Endothelial cell of umbilical vein (primary cell): ENCODE data around the gene ZNF837. TPM values are rescaled to one million over a fixed set of nuclear protein-coding genes. Genes with fewer than 3 reads are reported as not detected.

Experiments used
- BruUV-seq: library from RNA; stranded (reverse); fragments of 400-500 nt; replicated peaks from 2 replicates; lab custom pipeline; 2021; lab: Mats Ljungman, UMichigan
- CTCF ChIA-PET: fragments of 300-600, 350-600 bp; sonication (Branson Sonifier 250); formaldehyde crosslinking; loops from one replicate; lab custom pipeline; 2021; ENCODE audit warnings: antibody characterized with exemption, inconsistent platforms; lab: Charles Lee
- POLR2A ChIA-PET: fragments of 300-600, 350-600 bp; sonication (Branson Sonifier 250); formaldehyde crosslinking; loops from one replicate; lab custom pipeline; 2021; ENCODE audit warnings: antibody characterized with exemption, inconsistent platforms; lab: Charles Lee
- DNase-seq: peaks from one replicate; pipeline ENCODE4 v3.0.0-alpha.2; 2011; ENCODE audit warnings: low read depth, low spot score
- FAIRE-seq: peaks from 2 replicates; lab custom pipeline; 2011; peaks lifted over from hg19 to GRCh38; lab: Jason Lieb, UNC
- H2AFZ ChIP-seq: 2 replicates; pipeline ENCODE4 v1.6.0; 2012; ENCODE audit warnings: low read depth, low read length, control low read depth, inconsistent platforms
- H3K27ac ChIP-seq: 2 replicates; pipeline ENCODE4 v1.5.1; 2011; ENCODE audit warnings: low read depth, mild to moderate bottlenecking, control low read depth, low read length, moderate library complexity; ENCODE audit not compliant: insufficient read depth
- H3K27me3 ChIP-seq, 2 experiments: 2 replicates each; pipeline versions ENCODE4 v1.6.0 to v1.6.1; 2011; ENCODE audit warnings: low read length in 2 of 2, mixed read lengths in 1 of 2; ENCODE audit not compliant: control insufficient read depth in 2 of 2, insufficient read depth in 2 of 2
- H3K36me3 ChIP-seq, 2 experiments: 2 replicates in 1 of 2; 3 replicates in 1 of 2; pipeline ENCODE4 v1.5.1; 2011; ENCODE audit warnings: low read length in 2 of 2, mild to moderate bottlenecking in 1 of 2, moderate library complexity in 1 of 2; ENCODE audit not compliant: control insufficient read depth in 2 of 2, insufficient read depth in 2 of 2; ENCODE audit errors: extremely low read depth in 1 of 2
- H3K4me1 ChIP-seq: 3 replicates; pipeline ENCODE4 v1.5.1; 2011; ENCODE audit warnings: mild to moderate bottlenecking, low read length; ENCODE audit not compliant: control insufficient read depth, insufficient read depth; ENCODE audit errors: extremely low read depth
- H3K4me2 ChIP-seq: 2 replicates; pipeline ENCODE4 v1.6.1; 2011; ENCODE audit warnings: low read length, control low read depth, mixed read lengths; ENCODE audit not compliant: insufficient read depth
- H3K4me3 ChIP-seq, 3 experiments: fragments of 200-600 bp in 1 of 3; sonication (generic), shearing (Covaris generic) in 1 of 3; replicated peaks in 1 of 3; 2 replicates each; pipeline ENCODE4 v1.5.1; 2011 to 2016; ENCODE audit warnings: control low read depth in 3 of 3, low read length in 3 of 3, mild to moderate bottlenecking in 2 of 3, inconsistent platforms in 1 of 3, low read depth in 1 of 3, moderate library complexity in 1 of 3; ENCODE audit not compliant: insufficient read depth in 1 of 3
- H3K79me2 ChIP-seq: 2 replicates; pipeline ENCODE4 v1.6.0; 2012; ENCODE audit warnings: low read length, inconsistent platforms; ENCODE audit not compliant: control insufficient read depth, insufficient read depth
- H3K9ac ChIP-seq: replicated peaks from 2 replicates; pipeline ENCODE3; 2011; ENCODE audit warnings: low read length, control low read depth; ENCODE audit not compliant: insufficient read depth; ENCODE audit errors: extremely low read depth
- H3K9me1 ChIP-seq: replicated peaks from 3 replicates; pipeline ENCODE4 v1.6.0; 2011; ENCODE audit warnings: mild to moderate bottlenecking, low read length; ENCODE audit not compliant: control insufficient read depth, insufficient read depth; ENCODE audit errors: extremely low read depth
- H3K9me3 ChIP-seq: replicated peaks from 2 replicates; pipeline ENCODE4 v1.5.1; 2012; ENCODE audit warnings: low read length, inconsistent platforms; ENCODE audit not compliant: control insufficient read depth, insufficient read depth
- H4K20me1 ChIP-seq: replicated peaks from 2 replicates; pipeline ENCODE3; 2011; ENCODE audit warnings: mild to moderate bottlenecking, low read length; ENCODE audit not compliant: control insufficient read depth, insufficient read depth; ENCODE audit errors: extremely low read depth
- EZH2 ChIP-seq: IDR thresholded peaks from 2 replicates; pipeline ENCODE4 v1.6.1; 2012; ENCODE audit warnings: borderline replicate concordance, low read depth, mild to moderate bottlenecking, moderate library complexity, low read length, inconsistent platforms; ENCODE audit not compliant: severe bottlenecking
- FOS ChIP-seq: IDR thresholded peaks from 2 replicates; pipeline ENCODE4 v1.6.1; 2011; ENCODE audit warnings: mild to moderate bottlenecking, low read length, moderate library complexity, borderline replicate concordance; ENCODE audit not compliant: insufficient read depth
- GATA2 ChIP-seq: IDR thresholded peaks from 2 replicates; pipeline ENCODE4 v1.7.0; 2011; ENCODE audit warnings: low read depth, mild to moderate bottlenecking, moderate library complexity, mixed read lengths, low read length; ENCODE audit not compliant: insufficient read length, insufficient read depth
- JUN ChIP-seq: IDR thresholded peaks from 2 replicates; pipeline ENCODE4 v1.6.1; 2011; ENCODE audit warnings: borderline replicate concordance, low read depth; ENCODE audit not compliant: insufficient read length, insufficient read depth
- MYC ChIP-seq: IDR thresholded peaks from one replicate; pipeline ENCODE4 v1.6.1; 2011; ENCODE audit warnings: mild to moderate bottlenecking, low read depth, low read length
- POLR2A ChIP-seq: IDR thresholded peaks from 2 replicates; pipeline ENCODE4 v1.6.1; 2012; ENCODE audit warnings: low read depth, mild to moderate bottlenecking, control low read depth, low read length
- POLR2AphosphoS5 ChIP-seq: IDR thresholded peaks from 2 replicates; pipeline ENCODE4 v1.6.1; 2012; ENCODE audit warnings: low read depth, mild to moderate bottlenecking, control low read depth, low read length, moderate library complexity; ENCODE audit not compliant: insufficient read depth
- dilution Hi-C: fragments of 300-500 bp; cut with MboI; formaldehyde crosslinking; loops from one replicate; pipeline ENCODE4 v1.15.0; 2019; ENCODE audit warnings: low sequenced_read_pairs; ENCODE audit not compliant: extremely low pct_ligation_motif_present
- intact Hi-C: fragments of 100-400 bp; cut with micrococcal nuclease; formaldehyde crosslinking; loops from one replicate; pipeline ENCODE4 v1.10.0; 2022
- polyA plus RNA-seq, 4 experiments: library from polyadenylated mRNA; depleted of rRNA in 3 of 4; stranded (reverse) in 3 of 4; unstranded in 1 of 4; fragments of >200 nt; gene quantifications; 2 replicates each; pipeline versions ENCODE4 v1.2.1 to v1.2.3, GENCODE V29; 2011 to 2012; ENCODE audit warnings: missing spikeins in 1 of 4
- total RNA-seq: library from RNA; stranded (reverse); gene quantifications from 2 replicates; pipeline ENCODE4 v1.2.3, GENCODE V29; 2021
- TF ChIP-seq, protein P1 (sequence below), 2 donors: IDR thresholded peaks; 1 replicate in 1 of 2; 2 replicates in 1 of 2; pipeline ENCODE4 v1.5.1; 2011; ENCODE audit warnings: low read length in 2 of 2, mild to moderate bottlenecking in 2 of 2, moderate library complexity in 2 of 2, control low read depth in 1 of 2, inconsistent platforms in 1 of 2, low read depth in 1 of 2; ENCODE audit not compliant: insufficient read depth in 1 of 2; ENCODE audit errors: extremely low read depth in 1 of 2
- TF ChIP-seq, protein P2 (sequence below): IDR thresholded peaks from 2 replicates; pipeline ENCODE4 v1.6.1; 2011; ENCODE audit not compliant: insufficient read depth, insufficient read length

Gene ZNF837
- total and polyA plus RNA-seq, 2 donors (not counting 3 experiments of a cell fraction or from before 2014, with no cell fraction given), result 1.4 to 1.6 TPM

DNA sequence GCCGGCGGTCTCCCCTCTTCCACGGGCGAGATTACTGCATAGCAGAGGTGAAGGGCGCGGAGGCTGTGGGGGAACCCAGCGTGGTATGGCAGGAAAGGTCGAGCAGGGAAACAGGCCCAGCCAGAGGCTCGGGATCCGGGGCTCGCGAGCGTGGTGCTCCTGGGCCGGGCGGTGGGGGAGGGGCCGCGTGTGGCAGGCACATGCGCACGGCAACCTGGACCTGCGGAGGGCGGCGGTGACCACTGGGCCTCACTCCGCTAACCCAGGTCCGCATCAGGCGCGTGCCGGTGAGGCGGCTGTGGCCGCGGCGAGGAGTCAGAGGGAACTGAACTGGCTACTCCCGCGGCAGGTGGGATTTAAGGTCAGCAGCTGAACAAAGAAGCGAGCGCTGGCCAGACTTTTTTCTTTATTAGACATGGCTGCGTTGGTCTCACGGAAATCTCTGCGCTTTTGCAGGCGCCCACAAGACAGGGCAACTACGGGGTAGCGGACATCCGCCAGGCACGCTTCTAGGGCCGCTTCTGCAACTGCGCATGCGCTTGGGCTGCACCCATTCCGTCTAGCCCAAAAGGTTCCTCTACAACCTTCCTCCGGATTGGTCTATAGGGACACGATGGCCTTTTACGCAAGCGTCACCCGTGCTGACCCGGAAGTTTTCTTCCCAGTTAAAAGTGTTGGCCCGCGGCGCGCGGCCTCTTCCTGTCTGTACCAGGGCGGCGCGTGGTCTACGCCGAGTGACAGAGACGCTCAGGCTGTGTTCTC is 5.9 kb upstream of the ZNF837 start, which contains the start of gene RPS5:
Gene RPS5, plus strand, starts transcription at position 694 of the 762 bp plus-strand sequence. CDS start 869 bp downstream, outside the sequence.
- POLR2A ChIA-PET, result no interaction called here
- peak within 1 kb of the TSS; percentile 66 for H2AFZ ChIP-seq
- no peaks in the 10 kb centered on the region for H3K9me1 ChIP-seq
- peaks cover 0 to 5% of the 10 kb centered on the region in 2 experiments for H3K36me3 ChIP-seq
- H3K79me2 ChIP-seq, result peaks cover 33% of the 10 kb centered on the region
- DNase-seq, result peak; percentile 98
- intact Hi-C loops (loop anchor here (1.0 to 2.0 kb wide), 3 partner anchors 9 to 173 kb away; partner anchors contain the start of gene RNF225), dilution Hi-C loops (no loop called here)
- H3K4me3 ChIP-seq, result peak within 1 kb of the TSS; percentile 67 to 93 (median 75)
- H3K4me2 ChIP-seq, result peak within 1 kb of the TSS; percentile 76
- H3K27ac ChIP-seq, result peak within 1 kb of the TSS; percentile 88
- no peak for TF ChIP-seq GATA2
- TF ChIP-seq, protein P1, sequence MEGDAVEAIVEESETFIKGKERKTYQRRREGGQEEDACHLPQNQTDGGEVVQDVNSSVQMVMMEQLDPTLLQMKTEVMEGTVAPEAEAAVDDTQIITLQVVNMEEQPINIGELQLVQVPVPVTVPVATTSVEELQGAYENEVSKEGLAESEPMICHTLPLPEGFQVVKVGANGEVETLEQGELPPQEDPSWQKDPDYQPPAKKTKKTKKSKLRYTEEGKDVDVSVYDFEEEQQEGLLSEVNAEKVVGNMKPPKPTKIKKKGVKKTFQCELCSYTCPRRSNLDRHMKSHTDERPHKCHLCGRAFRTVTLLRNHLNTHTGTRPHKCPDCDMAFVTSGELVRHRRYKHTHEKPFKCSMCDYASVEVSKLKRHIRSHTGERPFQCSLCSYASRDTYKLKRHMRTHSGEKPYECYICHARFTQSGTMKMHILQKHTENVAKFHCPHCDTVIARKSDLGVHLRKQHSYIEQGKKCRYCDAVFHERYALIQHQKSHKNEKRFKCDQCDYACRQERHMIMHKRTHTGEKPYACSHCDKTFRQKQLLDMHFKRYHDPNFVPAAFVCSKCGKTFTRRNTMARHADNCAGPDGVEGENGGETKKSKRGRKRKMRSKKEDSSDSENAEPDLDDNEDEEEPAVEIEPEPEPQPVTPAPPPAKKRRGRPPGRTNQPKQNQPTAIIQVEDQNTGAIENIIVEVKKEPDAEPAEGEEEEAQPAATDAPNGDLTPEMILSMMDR (IDR thresholded peaks at IDR 0.05; ENCODE audit: extremely low read depth in 1 of 2, insufficient read depth in 1 of 2, low read depth in 1 of 2, low read length in 2 of 2), result no peak
- no peak for TF ChIP-seq FOS
- TF ChIP-seq JUN, result no peak
- peak; percentile 97 for TF ChIP-seq POLR2A
- no peak for TF ChIP-seq EZH2
- TF ChIP-seq POLR2AphosphoS5, result peak; percentile 94
- TF ChIP-seq, protein P2, sequence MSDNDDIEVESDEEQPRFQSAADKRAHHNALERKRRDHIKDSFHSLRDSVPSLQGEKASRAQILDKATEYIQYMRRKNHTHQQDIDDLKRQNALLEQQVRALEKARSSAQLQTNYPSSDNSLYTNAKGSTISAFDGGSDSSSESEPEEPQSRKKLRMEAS, result peak; percentile 50
- peak; percentile 98 for TF ChIP-seq MYC
- peaks cover 17% of the 10 kb centered on the region for H3K4me1 ChIP-seq
- BruUV-seq, result TSS peak; percentile 85
- peaks cover 2% of the 10 kb centered on the region for H4K20me1 ChIP-seq
- H3K27me3 ChIP-seq, result no peaks in the 10 kb centered on the region
- H3K9ac ChIP-seq, result peak within 1 kb of the TSS; percentile 91
- H3K9me3 ChIP-seq, result no peaks in the 10 kb centered on the region
- CTCF ChIA-PET, result no interaction called here
- FAIRE-seq, result peak; percentile 100
